ENCODE data around the gene TMEM43.
"Not testable (repeated sequence)": the region's sequence is repeated elsewhere in the genome, so short reads cannot be mapped to it uniquely, and the experiment has no call there.

The TMEM43 gene

DNA sequence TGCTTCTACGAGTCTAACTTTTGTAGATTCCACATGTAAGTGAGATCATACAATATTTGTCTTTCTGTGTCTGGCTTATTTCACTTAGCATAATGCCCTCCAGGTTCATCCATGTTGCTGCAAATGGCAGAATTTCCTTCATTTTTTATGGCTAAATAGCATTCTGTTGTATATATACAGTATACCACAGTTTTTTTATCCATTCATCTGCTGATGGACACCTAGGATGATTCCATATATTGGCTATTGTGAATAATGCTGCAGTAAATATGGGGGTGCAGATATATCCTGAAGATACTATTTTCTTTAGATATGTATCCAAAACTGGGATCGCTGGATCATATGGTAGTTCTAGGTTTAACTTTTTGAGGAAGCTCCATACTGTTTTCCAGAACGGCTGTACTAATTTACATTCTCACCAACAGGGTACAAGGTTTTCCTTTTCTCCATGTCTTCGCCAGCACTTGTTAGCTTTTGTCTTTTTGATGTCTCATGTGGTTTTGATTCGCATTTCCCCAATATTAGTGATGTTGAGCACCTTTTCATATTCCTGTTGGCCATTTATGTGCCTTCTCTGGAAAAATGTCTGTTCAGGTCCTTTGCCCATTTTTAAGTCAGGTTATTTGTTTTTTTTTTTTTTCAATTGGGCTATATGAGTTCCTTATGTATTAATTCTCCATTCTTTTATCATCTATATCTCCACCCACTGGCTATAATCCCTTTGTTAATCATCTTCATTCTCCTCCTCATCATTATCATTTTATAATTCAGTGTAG is 27.0 kb upstream of the TMEM43 start:
- Histone ChIP-seq H3K79me2 (ENCODE audit: insufficient read depth, low read length) (no peaks in the 10 kb centered on the region), H3K9me3 (ENCODE audit: low read length) (no peaks in the 10 kb centered on the region; the same call in 1 of the 2 replicates), H3K9me2 (ENCODE audit: low read depth, low read length) (no peaks in the 10 kb centered on the region), H3K27me3 (ENCODE audit: insufficient read depth, low read length) (no peaks in the 10 kb centered on the region), H3K36me3 (ENCODE audit: insufficient read depth, low read length) (no peaks in the 10 kb centered on the region), H3K4me2 (ENCODE audit: low read length) (no peak overlapping the region), H4K20me1 (ENCODE audit: insufficient read depth, low read length) (no peaks in the 10 kb centered on the region), H2AFZ (ENCODE audit: low read length) (no peak overlapping the region), H3K9ac (ENCODE audit: low read length) (no peak overlapping the region), H3K4me1 (ENCODE audit: insufficient read depth, low read length, severe bottlenecking) (no peaks in the 10 kb centered on the region), H3F3A (ENCODE audit: insufficient read depth, low read length) (no peaks in the 10 kb centered on the region), H3K4me3 (ENCODE audit: low read depth, low read length, poor library complexity, severe bottlenecking) (no peak overlapping the region), H3K27ac (ENCODE audit: low read depth, low read length, poor library complexity, severe bottlenecking) (no peak overlapping the region)
- TF ChIP-seq, protein P1, sequence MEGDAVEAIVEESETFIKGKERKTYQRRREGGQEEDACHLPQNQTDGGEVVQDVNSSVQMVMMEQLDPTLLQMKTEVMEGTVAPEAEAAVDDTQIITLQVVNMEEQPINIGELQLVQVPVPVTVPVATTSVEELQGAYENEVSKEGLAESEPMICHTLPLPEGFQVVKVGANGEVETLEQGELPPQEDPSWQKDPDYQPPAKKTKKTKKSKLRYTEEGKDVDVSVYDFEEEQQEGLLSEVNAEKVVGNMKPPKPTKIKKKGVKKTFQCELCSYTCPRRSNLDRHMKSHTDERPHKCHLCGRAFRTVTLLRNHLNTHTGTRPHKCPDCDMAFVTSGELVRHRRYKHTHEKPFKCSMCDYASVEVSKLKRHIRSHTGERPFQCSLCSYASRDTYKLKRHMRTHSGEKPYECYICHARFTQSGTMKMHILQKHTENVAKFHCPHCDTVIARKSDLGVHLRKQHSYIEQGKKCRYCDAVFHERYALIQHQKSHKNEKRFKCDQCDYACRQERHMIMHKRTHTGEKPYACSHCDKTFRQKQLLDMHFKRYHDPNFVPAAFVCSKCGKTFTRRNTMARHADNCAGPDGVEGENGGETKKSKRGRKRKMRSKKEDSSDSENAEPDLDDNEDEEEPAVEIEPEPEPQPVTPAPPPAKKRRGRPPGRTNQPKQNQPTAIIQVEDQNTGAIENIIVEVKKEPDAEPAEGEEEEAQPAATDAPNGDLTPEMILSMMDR (IDR thresholded peaks at IDR 0.05; ENCODE audit: low read length), result no peak
- TF ChIP-seq EZH2 (IDR thresholded peaks at IDR 0.05; ENCODE audit: borderline replicate concordance, low read length), result no peak

DNA sequence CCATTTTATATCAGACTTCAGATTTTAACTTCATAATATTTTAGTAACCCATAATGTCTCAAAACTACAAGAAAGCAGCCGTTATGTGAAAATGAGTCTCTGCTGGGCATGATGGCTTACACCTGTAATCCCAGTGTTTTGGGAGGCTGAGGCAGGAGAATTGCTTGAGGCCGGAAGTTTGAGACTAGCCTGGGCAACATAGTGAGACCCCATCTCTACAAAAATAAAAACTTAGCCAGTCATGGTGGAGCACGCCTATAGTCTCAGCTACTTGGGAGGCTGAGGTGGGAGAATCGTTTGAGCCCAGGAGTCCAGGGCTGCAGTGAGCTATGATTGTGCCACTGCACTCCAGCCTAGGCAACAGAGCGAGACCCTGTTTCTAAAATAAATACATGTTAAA is 15.0 kb upstream of the TMEM43 start:
- H3K9me2 ChIP-seq (ENCODE audit: low read depth, low read length); H3K4me3 ChIP-seq (ENCODE audit: low read depth, low read length, poor library complexity, severe bottlenecking); H3K27ac ChIP-seq (ENCODE audit: low read depth, low read length, poor library complexity, severe bottlenecking); H3K27me3 ChIP-seq (ENCODE audit: insufficient read depth, low read length); H3K9ac ChIP-seq (ENCODE audit: low read length); H3K9me3 ChIP-seq (ENCODE audit: low read length); H4K20me1 ChIP-seq (ENCODE audit: insufficient read depth, low read length); H3K79me2 ChIP-seq (ENCODE audit: insufficient read depth, low read length); H3K4me1 ChIP-seq (ENCODE audit: insufficient read depth, low read length, severe bottlenecking); H3F3A ChIP-seq (ENCODE audit: insufficient read depth, low read length); H3K4me2 ChIP-seq (ENCODE audit: low read length); H2AFZ ChIP-seq (ENCODE audit: low read length): not testable (repeated sequence)
- peaks cover 41% of the 10 kb centered on the region for H3K36me3 ChIP-seq (ENCODE audit: insufficient read depth, low read length)

DNA sequence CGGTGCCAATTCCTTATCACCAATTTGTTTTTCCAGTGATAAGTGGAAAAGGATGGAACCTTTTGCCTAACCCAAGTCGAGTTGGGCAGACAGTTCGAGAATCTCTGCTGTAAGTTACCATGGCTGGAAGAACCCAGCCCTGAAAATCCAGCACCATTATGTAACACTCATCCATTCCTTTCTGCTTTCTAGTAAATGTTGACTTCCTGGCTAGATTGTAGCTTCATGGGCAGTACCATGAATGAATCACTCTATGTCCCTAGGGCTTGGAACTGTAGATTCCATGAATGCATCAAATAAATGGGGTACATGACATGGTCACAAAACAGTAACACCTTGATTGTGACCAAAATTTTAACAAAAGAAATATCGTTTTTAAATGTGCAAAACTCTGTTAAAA is 14.2 kb upstream of the TMEM43 start:
- H3K27ac ChIP-seq (ENCODE audit: low read depth, low read length, poor library complexity, severe bottlenecking), result no peak overlapping the region
- no peaks in the 10 kb centered on the region for H4K20me1 ChIP-seq (ENCODE audit: insufficient read depth, low read length)
- H3K36me3 ChIP-seq (ENCODE audit: insufficient read depth, low read length), result peaks cover 50% of the 10 kb centered on the region
- H3F3A ChIP-seq (ENCODE audit: insufficient read depth, low read length), result no peaks in the 10 kb centered on the region; the same call in 1 of the 2 replicates
- no peaks in the 10 kb centered on the region for H3K79me2 ChIP-seq (ENCODE audit: insufficient read depth, low read length)
- TF ChIP-seq, protein P1 (IDR thresholded peaks at IDR 0.05; ENCODE audit: low read length), result no peak
- TF ChIP-seq EZH2 (IDR thresholded peaks at IDR 0.05; ENCODE audit: borderline replicate concordance, low read length), result no peak
- no peak overlapping the region for H3K4me2 ChIP-seq (ENCODE audit: low read length)
- H3K9me3 ChIP-seq (ENCODE audit: low read length), result no peaks in the 10 kb centered on the region
- H3K9ac ChIP-seq (ENCODE audit: low read length), result no peak overlapping the region
- no peak overlapping the region for H2AFZ ChIP-seq (ENCODE audit: low read length)
- H3K27me3 ChIP-seq (ENCODE audit: insufficient read depth, low read length), result no peaks in the 10 kb centered on the region
- H3K4me3 ChIP-seq (ENCODE audit: low read depth, low read length, poor library complexity, severe bottlenecking), result no peak overlapping the region
- H3K9me2 ChIP-seq (ENCODE audit: low read depth, low read length), result no peaks in the 10 kb centered on the region
- H3K4me1 ChIP-seq (ENCODE audit: insufficient read depth, low read length, severe bottlenecking), result no peaks in the 10 kb centered on the region

All from OCI-LY1 (cell line).